ENCODE measurements around the gene PPM1L.

DNA sequence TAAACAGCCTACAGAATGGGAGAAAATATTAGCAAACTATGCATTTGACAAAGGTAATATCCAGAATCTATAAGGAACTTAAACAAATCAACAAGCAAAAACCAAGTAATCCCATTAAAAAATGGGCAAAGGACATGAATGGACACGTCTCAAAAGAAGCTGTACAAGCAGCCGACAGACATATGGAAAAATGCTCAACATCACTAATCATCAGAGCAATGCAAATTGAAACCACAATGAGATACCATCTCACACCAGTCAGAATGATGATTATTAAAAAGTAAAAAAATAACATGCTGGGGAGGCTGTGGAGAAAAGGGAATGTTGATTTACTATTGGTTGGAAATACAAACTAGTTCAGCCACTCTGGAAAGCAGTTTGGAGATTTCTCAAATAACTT lies 30.7 kb upstream of the PPM1L start:
- TF ChIP-seq, protein P1, sequence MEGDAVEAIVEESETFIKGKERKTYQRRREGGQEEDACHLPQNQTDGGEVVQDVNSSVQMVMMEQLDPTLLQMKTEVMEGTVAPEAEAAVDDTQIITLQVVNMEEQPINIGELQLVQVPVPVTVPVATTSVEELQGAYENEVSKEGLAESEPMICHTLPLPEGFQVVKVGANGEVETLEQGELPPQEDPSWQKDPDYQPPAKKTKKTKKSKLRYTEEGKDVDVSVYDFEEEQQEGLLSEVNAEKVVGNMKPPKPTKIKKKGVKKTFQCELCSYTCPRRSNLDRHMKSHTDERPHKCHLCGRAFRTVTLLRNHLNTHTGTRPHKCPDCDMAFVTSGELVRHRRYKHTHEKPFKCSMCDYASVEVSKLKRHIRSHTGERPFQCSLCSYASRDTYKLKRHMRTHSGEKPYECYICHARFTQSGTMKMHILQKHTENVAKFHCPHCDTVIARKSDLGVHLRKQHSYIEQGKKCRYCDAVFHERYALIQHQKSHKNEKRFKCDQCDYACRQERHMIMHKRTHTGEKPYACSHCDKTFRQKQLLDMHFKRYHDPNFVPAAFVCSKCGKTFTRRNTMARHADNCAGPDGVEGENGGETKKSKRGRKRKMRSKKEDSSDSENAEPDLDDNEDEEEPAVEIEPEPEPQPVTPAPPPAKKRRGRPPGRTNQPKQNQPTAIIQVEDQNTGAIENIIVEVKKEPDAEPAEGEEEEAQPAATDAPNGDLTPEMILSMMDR (IDR thresholded peaks at IDR 0.05), result no peak
- TF ChIP-seq POLR2A (IDR thresholded peaks at IDR 0.05), result no peak

All from vagina (tissue), 2 donors.